IMR-90 (cell line): ENCODE measurements around the gene SLIT2. TPM values are rescaled to one million over a fixed set of nuclear protein-coding genes. Genes with fewer than 3 reads are reported as not detected.

ENCODE experiments used
- ATAC-seq: fragments of 200-7000 bp; cut with Tn5 transposase; 2 replicates; pipeline ENCODE4 v1.9.1; 2020; ENCODE audit warnings: low read depth, mild to moderate bottlenecking, moderate library complexity
- BruUV-seq: library from RNA; stranded (reverse); fragments of 400-500 nt; replicated peaks from 2 replicates; lab custom pipeline; 2021; lab: Mats Ljungman, UMichigan
- CTCF ChIA-PET: fragments of 300-600 bp; formaldehyde crosslinking; extraction: SDS; loops from one replicate; lab custom pipeline; 2021; ENCODE audit warnings: antibody characterized with exemption; lab: Yijun Ruan, JAX
- POLR2A ChIA-PET: fragments of 300-600 bp; sonication (Branson Sonifier 250); formaldehyde crosslinking; loops from one replicate; lab custom pipeline; 2022; ENCODE audit warnings: antibody characterized with exemption; ENCODE audit not compliant: unreplicated experiment; lab: Charles Lee
- DNase-seq: peaks from one replicate; pipeline ENCODE4 v3.0.0; 2013
- H2AFZ ChIP-seq: replicated peaks from 2 replicates; pipeline ENCODE3; 2013; ENCODE audit warnings: low read length, mild to moderate bottlenecking; ENCODE audit not compliant: poor library complexity
- H2AK5ac ChIP-seq: 2 replicates; pipeline ENCODE4 v1.6.1; 2013; ENCODE audit warnings: low read depth, low read length, inconsistent platforms
- H2AK9ac ChIP-seq: replicated peaks from 2 replicates; pipeline ENCODE3; 2013; ENCODE audit warnings: mild to moderate bottlenecking, low read depth, low read length, moderate library complexity; ENCODE audit not compliant: poor library complexity
- H2BK120ac ChIP-seq: 2 replicates; pipeline ENCODE4 v1.6.1; 2013; ENCODE audit warnings: low read depth, low read length, inconsistent platforms
- H2BK15ac ChIP-seq: 3 replicates; pipeline ENCODE4 v1.6.1; 2013; ENCODE audit warnings: low read depth, low read length, inconsistent platforms
- H2BK20ac ChIP-seq: 2 replicates; pipeline ENCODE4 v1.6.1; 2013; ENCODE audit warnings: low read depth, mild to moderate bottlenecking, inconsistent platforms, low read length, moderate library complexity
- H2BK5ac ChIP-seq: 2 replicates; pipeline ENCODE4 v1.6.1; 2013; ENCODE audit warnings: mild to moderate bottlenecking, low read depth, low read length, inconsistent platforms; ENCODE audit not compliant: poor library complexity, severe bottlenecking
- H3K14ac ChIP-seq: replicated peaks from 2 replicates; pipeline ENCODE4 v1.6.1; 2013; ENCODE audit warnings: low read depth, low read length, inconsistent platforms
- H3K18ac ChIP-seq: 2 replicates; pipeline ENCODE4 v1.6.1; 2013; ENCODE audit warnings: low read depth, low read length, control low read depth
- H3K23ac ChIP-seq: 2 replicates; pipeline ENCODE4 v1.6.1; 2013; ENCODE audit warnings: low read depth, low read length, inconsistent platforms
- H3K27ac ChIP-seq: 2 replicates; pipeline ENCODE4 v1.5.1; 2013; ENCODE audit warnings: mild to moderate bottlenecking, control low read depth, low read length; ENCODE audit not compliant: insufficient read depth
- H3K27me3 ChIP-seq: 2 replicates; pipeline ENCODE4 v1.6.1; 2013; ENCODE audit warnings: low read length; ENCODE audit not compliant: control insufficient read depth, insufficient read depth
- H3K36me3 ChIP-seq: 2 replicates; pipeline ENCODE4 v1.6.1; 2013; ENCODE audit warnings: low read length, mixed read lengths; ENCODE audit not compliant: control insufficient read depth, insufficient read depth
- H3K4ac ChIP-seq: 2 replicates; pipeline ENCODE4 v1.6.1; 2013; ENCODE audit warnings: low read depth, low read length, inconsistent platforms
- H3K4me1 ChIP-seq: 2 replicates; pipeline ENCODE4 v1.6.1; 2013; ENCODE audit warnings: low read length, mixed read lengths; ENCODE audit not compliant: control insufficient read depth, insufficient read depth
- H3K4me2 ChIP-seq: 2 replicates; pipeline ENCODE4 v1.6.1; 2013; ENCODE audit warnings: low read depth, mild to moderate bottlenecking, control low read depth, low read length, moderate library complexity
- H3K4me3 ChIP-seq: 2 replicates; pipeline ENCODE4 v1.5.1; 2013; ENCODE audit warnings: low read depth, mild to moderate bottlenecking, control low read depth, low read length, moderate library complexity; ENCODE audit not compliant: insufficient read depth
- H3K56ac ChIP-seq: 2 replicates; pipeline ENCODE4 v1.6.1; 2013; ENCODE audit warnings: low read length, inconsistent platforms; ENCODE audit not compliant: insufficient read depth; ENCODE audit errors: extremely low read depth
- H3K79me1 ChIP-seq, 2 experiments: 2 replicates each; pipeline ENCODE4 v1.6.1; 2013; ENCODE audit warnings: low read length in 2 of 2, inconsistent platforms in 1 of 2, low read depth in 1 of 2
- H3K9ac ChIP-seq: 2 replicates; pipeline ENCODE4 v1.6.1; 2013; ENCODE audit warnings: low read depth, low read length, control low read depth
- H3K9me1 ChIP-seq: 2 replicates; pipeline ENCODE4 v1.6.1; 2013; ENCODE audit warnings: low read length, inconsistent platforms; ENCODE audit not compliant: insufficient read depth
- H3K9me3 ChIP-seq: 2 replicates; pipeline ENCODE4 v1.6.1; 2013; ENCODE audit warnings: low read length; ENCODE audit not compliant: control insufficient read depth, insufficient read depth
- H4K20me1 ChIP-seq: 2 replicates; pipeline ENCODE4 v1.6.1; 2013; ENCODE audit warnings: low read length, inconsistent platforms; ENCODE audit not compliant: insufficient read depth
- H4K5ac ChIP-seq: 2 replicates; pipeline ENCODE4 v1.6.1; 2013; ENCODE audit warnings: mild to moderate bottlenecking, low read depth, low read length, control low read depth
- H4K8ac ChIP-seq, 2 experiments: 2 replicates each; pipeline ENCODE4 v1.6.1; 2013; ENCODE audit warnings: low read depth in 2 of 2, low read length in 2 of 2, control low read depth in 1 of 2, inconsistent platforms in 1 of 2
- H4K91ac ChIP-seq: 2 replicates; pipeline ENCODE4 v1.6.1; 2013; ENCODE audit warnings: low read depth, low read length, inconsistent platforms; ENCODE audit not compliant: insufficient read depth
- BHLHE40 ChIP-seq: fragments of 150-350 bp; IDR thresholded peaks from 2 replicates; pipeline ENCODE4 v1.6.1; 2016; ENCODE audit warnings: mild to moderate bottlenecking, low read depth, low read length
- CEBPB ChIP-seq: IDR thresholded peaks from 2 replicates; pipeline ENCODE4 v1.6.1; 2012; ENCODE audit warnings: low read depth, low read length, improper control_type of control experiment
- POLR2A ChIP-seq: IDR thresholded peaks from 2 replicates; pipeline ENCODE4 v1.6.1; 2012; ENCODE audit warnings: mild to moderate bottlenecking, low read depth, low read length
- dilution Hi-C: fragments of 300-500 bp; cut with HindIII; formaldehyde crosslinking; loops from one replicate; pipeline ENCODE4 v1.14.3; 2018; ENCODE audit warnings: low sequenced_read_pairs; ENCODE audit not compliant: unreplicated experiment
- in situ Hi-C: fragments of 300-500 bp; cut with MboI; formaldehyde crosslinking; loops from 3 replicates; pipeline ENCODE4 v1.14.3; 2019; ENCODE audit warnings: low sequenced_read_pairs, inconsistent platforms, mixed read lengths
- intact Hi-C: fragments of 100-400 bp; cut with micrococcal nuclease; formaldehyde crosslinking; loops from 2 replicates; pipeline ENCODE4 v1.10.0; 2022
- polyA plus RNA-seq, 3 experiments: library from polyadenylated mRNA; depleted of rRNA; stranded (reverse); fragments of >200 nt; gene quantifications; 2 replicates each; pipeline ENCODE4 v1.2.3, GENCODE V29; 2012; ENCODE audit warnings: low replicate concordance in 1 of 3
- total RNA-seq: library from RNA; depleted of rRNA; stranded (reverse); fragments of >200 nt; gene quantifications from 2 replicates; pipeline ENCODE4 v1.2.3, GENCODE V29; 2012

Gene SLIT2
- total and polyA plus RNA-seq, 2 of the 4 experiments (the other 2 are of a cell fraction) = 13.6 to 14.3 TPM

- Histone ChIP-seq H2AK5ac (no peak overlapping the region; the same call in 1 of the 2 replicates), H3K4me2 (peak overlapping the region; percentile 88; the same call in 1 of the 2 replicates), H2BK20ac (peak overlapping the region; percentile 88), H4K5ac (peak overlapping the region; percentile 87; the same call in 1 of the 2 replicates), H3K18ac (peak overlapping the region; percentile 97; the same call in 1 of the 2 replicates), H3K23ac (peak overlapping the region; percentile 92; the same call in 1 of the 2 replicates), H2BK5ac (peak overlapping the region; percentile 73), H3K27me3 (no peaks in the 10 kb centered on the region), H3K4me3 (no peak overlapping the region), H2AFZ (no peak overlapping the region), H2BK15ac (peak overlapping the region; percentile 66; the same call in 1 of the 3 replicates), H3K9ac (no peak overlapping the region), H3K56ac (no peak overlapping the region), H3K4ac (peak overlapping the region; percentile 72; the same call in 1 of the 2 replicates), H3K79me1 (no peaks in the 10 kb centered on the region), H3K36me3 (no peaks in the 10 kb centered on the region), H4K91ac (no peak overlapping the region), H3K9me1 (no peaks in the 10 kb centered on the region), H4K8ac (peak overlapping the region in 1 of 2 experiments; percentile 56; a peak in 1 of 4 replicates), H3K27ac (no peak overlapping the region), H3K14ac (peak overlapping the region; percentile 68; the same call in 1 of the 2 replicates), H3K4me1 (peaks cover 4% of the 10 kb centered on the region), H2BK120ac (peak overlapping the region; percentile 92), H2AK9ac (no peak overlapping the region), H3K9me3 (no peaks in the 10 kb centered on the region), H4K20me1 (no peaks in the 10 kb centered on the region)
- ATAC-seq (peak; percentile 88), DNase-seq (peak; percentile 92)
- intact Hi-C loops = no loop called here
- ChIA-PET CTCF (interaction anchor here (0.9 kb wide), 1 partner anchor 9 kb away, joined by 5 read pairs; no protein-coding TSS in a partner anchor), POLR2A (no interaction called here)
- in situ Hi-C loops = no loop called here
- dilution Hi-C loops = no loop called here
- no TSS peak for BruUV-seq
- TF ChIP-seq CEBPB = peak; percentile 36; the same call in 1 of the 2 replicates
- TF ChIP-seq POLR2A = no peak
- TF ChIP-seq BHLHE40 = no peak
These were observed 48.2 kb upstream of the SLIT2 start for GRCh38 chr4:20203508-20203907.
